Muscle of leg (tissue), 11 donors: ENCODE results near the gene ACBD6. TPM values are rescaled to one million over a fixed set of nuclear protein-coding genes. Genes with fewer than 3 reads are reported as not detected.

Experiments used
- DNase-seq: peaks from one replicate; pipeline ENCODE4 v3.0.0; 2013
- H3K27ac ChIP-seq: one replicate; pipeline ENCODE4 v1.5.1; 2013; ENCODE audit warnings: mild to moderate bottlenecking, low read length, control low read depth
- H3K27me3 ChIP-seq: one replicate; pipeline ENCODE4 v1.6.1; 2013; ENCODE audit warnings: low read length; ENCODE audit not compliant: control insufficient read depth, insufficient read depth
- H3K36me3 ChIP-seq: one replicate; pipeline ENCODE4 v1.6.1; 2013; ENCODE audit warnings: low read length; ENCODE audit not compliant: control insufficient read depth, insufficient read depth
- H3K4me1 ChIP-seq: one replicate; pipeline ENCODE4 v1.6.1; 2013; ENCODE audit warnings: low read length; ENCODE audit not compliant: control insufficient read depth, insufficient read depth
- H3K4me3 ChIP-seq: one replicate; pipeline ENCODE4 v1.5.1; 2013; ENCODE audit warnings: low read length, control low read depth
- H3K9me3 ChIP-seq: replicated peaks from 2 replicates; pipeline ENCODE4 v1.6.1; 2013; ENCODE audit warnings: low read depth, low read length; ENCODE audit not compliant: control insufficient read depth
- WGBS: methylation state at CpG from one replicate; pipeline ENCODE4 v1.1.5; 2013; ENCODE audit warnings: missing lambda C conversion rate; ENCODE audit not compliant: insufficient coverage; 5-methylcytosine and 5-hydroxymethylcytosine counted together
- polyA plus RNA-seq, 8 donors: library from polyadenylated mRNA; unstranded; fragments of 120-200 nt; gene quantifications; one replicate each; pipeline versions ENCODE4 v1.2.1 to v1.2.3, GENCODE V29; 2013; ENCODE audit warnings: inconsistent platforms in 1 of 8, low replicate concordance in 1 of 8; ENCODE audit not compliant: insufficient read length in 8 of 8, insufficient read depth in 1 of 8
- total RNA-seq: library from RNA; stranded (reverse); fragments of 120-200 nt; gene quantifications from one replicate; pipeline ENCODE4 v1.2.4, GENCODE V29; 2013

Gene ACBD6
- total and polyA plus RNA-seq, 9 donors: 43.8 to 53.6 (median 50.0) TPM

DNA sequence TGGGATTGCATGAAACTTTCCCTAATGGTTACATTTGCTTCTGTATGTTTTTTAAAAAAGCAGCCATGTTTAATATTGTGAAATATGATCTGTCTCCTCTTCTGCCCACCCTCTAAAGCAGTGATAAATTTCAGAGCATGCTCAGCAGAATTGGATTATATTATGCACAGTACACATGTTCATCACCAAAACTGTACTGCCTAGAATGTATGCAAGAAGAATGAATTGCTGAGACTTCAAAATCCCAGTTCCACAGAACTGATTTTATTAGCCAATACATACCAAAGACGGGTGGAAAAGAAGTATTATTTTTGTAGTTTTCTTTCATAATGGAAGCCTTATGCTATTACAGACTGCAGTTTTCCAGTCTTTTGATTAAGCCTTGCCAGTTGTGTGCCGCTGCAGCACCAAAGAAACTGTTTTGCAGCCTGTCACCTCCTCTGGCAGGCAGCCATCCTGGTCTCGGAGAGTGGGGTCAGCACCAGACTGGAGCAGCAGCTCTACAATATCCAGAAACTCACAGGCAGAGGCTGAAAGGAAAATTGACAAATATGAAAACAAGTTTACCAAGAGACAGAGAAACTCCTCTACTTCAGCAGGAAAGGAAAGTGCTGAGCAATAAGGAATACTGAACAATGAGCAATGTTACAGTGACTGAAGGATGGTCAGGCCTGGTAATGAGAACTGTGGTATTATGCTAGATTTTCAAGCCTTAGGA, 214.2 kb downstream of the ACBD6 start:
- 54% methylated on average over 1 of the region's 3 CpGs for WGBS
- DNase-seq: peak; percentile 66
- Histone ChIP-seq H3K27me3 (no peaks in the 10 kb centered on the region), H3K4me3 (no peak overlapping the region), H3K4me1 (no peaks in the 10 kb centered on the region), H3K9me3 (no peaks in the 10 kb centered on the region), H3K36me3 (peaks cover 3% of the 10 kb centered on the region), H3K27ac (no peak overlapping the region)

DNA sequence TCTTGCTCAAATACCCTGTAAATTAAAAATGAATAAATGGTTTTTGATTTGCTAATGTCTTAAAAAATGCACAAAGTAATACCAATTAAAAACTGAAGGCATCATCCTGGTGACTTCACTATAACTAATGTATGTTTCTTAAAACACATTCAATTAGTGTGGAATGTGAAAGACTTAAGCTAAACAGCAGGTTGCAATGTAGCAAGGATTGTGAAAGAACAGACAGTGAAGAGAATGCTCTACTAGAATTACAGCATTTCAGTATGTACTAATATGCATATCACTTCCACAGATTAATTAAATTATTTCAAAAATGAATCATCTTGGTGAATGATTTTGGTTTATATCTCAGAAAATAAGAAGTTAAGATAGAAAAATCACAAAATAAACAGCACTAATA, 216.0 kb downstream of the ACBD6 start:
- Histone ChIP-seq H3K27ac (no peak overlapping the region), H3K4me3 (no peak overlapping the region), H3K27me3 (no peaks in the 10 kb centered on the region), H3K4me1 (no peaks in the 10 kb centered on the region), H3K36me3 (peaks cover 3% of the 10 kb centered on the region), H3K9me3 (no peaks in the 10 kb centered on the region)
- no peak for DNase-seq

DNA sequence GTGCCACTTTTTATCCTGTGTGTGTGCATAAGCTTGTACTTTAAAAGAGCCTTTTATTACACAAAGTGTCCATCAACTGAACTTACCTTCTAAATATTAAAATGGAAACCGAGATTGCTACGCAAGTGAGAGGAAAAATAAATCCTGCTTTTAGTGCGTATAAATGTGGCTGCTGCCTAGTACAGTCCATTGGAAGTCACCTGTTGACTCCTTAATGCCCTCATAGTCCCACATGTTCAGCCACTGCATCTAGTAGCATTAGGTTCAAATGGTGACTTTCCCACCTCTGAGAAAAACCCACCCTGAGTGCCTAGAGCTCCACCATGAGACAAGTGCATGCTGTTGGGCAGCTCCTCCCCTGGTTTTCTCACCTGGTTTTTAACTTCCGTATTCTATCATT, 219.3 kb downstream of the ACBD6 start:
- DNase-seq: no peak
- no peaks in the 10 kb centered on the region for H3K9me3 ChIP-seq
- WGBS: 100% methylated on average over 1 of the region's 4 CpGs
- H3K4me1 ChIP-seq: no peaks in the 10 kb centered on the region
- H3K27ac ChIP-seq: no peak overlapping the region
- H3K4me3 ChIP-seq: no peak overlapping the region
- H3K36me3 ChIP-seq: peaks cover 6% of the 10 kb centered on the region
- no peaks in the 10 kb centered on the region for H3K27me3 ChIP-seq

DNA sequence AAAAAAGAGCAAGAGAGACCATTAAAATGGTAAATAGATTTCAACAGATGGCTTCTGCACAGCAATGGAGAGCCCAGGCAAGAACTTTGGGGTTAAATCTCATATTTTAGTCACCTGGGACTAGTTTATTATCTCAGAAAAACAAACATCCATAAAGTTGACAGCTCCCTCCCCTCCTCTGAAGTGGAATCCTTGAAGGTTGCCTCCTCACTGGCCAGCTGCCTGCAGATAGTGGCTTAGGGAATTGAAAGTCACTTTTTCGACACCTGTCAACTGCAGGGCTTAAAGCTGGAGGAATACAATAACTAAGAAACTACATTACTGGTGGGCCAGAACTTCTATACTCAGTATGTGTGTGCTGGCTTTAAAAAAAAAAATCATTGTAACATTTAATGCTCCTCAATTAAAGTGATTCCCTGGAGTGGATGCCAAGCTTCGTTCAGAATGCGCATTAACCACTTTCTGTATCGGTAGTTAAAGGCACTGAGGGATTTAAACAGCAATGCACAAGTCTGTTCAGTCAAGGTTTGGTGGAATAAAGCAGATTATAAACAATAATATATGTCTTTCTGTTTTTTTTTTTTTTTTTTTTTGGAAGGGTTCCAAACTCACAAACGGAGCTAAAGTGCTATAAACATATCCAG, 219.9 kb downstream of the ACBD6 start:
- Histone ChIP-seq H3K27ac (no peak overlapping the region), H3K9me3 (no peaks in the 10 kb centered on the region), H3K4me3 (no peak overlapping the region), H3K36me3 (peaks cover 6% of the 10 kb centered on the region), H3K4me1 (peaks cover 2% of the 10 kb centered on the region), H3K27me3 (no peaks in the 10 kb centered on the region)
- no peak for DNase-seq
- WGBS: no CpG with 5 or more reads among the region's 5 CpGs

DNA sequence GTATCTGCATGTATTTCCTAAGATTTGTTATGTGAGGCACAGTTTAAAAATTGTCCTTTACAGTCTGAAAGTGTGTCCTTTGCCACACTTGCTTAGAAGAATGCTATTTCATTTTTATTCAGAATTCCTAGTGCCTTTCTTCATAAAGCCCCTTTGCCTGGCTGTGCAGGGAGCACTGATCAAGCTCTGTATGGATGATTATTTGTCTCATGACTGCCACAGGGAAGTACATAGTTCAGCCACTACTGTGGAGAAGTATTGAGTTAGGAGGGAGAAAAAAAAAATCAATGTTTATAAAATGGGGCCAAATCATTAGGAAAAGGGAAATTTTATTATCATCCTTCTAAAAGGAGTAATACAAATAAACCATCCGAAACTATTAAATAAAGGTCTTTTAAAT, 220.9 kb downstream of the ACBD6 start:
- no peaks in the 10 kb centered on the region for H3K9me3 ChIP-seq
- no peak overlapping the region for H3K4me3 ChIP-seq
- no peaks in the 10 kb centered on the region for H3K27me3 ChIP-seq
- H3K36me3 ChIP-seq: peaks cover 6% of the 10 kb centered on the region
- H3K4me1 ChIP-seq: peaks cover 5% of the 10 kb centered on the region
- H3K27ac ChIP-seq: no peak overlapping the region
- no CpG with 5 or more reads among the region's 1 CpG for WGBS
- DNase-seq: no peak

DNA sequence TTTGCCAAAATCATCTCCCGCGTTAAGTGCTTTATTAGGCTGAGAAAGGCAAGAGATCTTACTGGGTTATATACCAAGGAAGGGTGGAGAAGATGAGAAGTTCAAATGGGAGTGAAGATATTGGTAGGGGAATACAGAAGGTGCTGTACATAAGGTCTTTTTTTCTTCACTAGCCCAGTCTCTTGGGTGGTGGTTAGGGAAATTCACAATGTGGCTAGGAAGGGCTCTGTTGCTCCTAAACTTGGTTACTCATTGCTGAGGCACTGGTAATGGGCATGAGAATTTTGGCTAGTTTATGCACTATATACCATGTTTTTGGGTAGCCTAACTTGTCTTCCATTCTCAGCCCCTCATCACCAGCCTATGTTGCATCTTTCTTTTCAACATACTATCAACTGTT, 221.8 kb downstream of the ACBD6 start:
- DNase-seq: no peak
- Histone ChIP-seq H3K27me3 (no peaks in the 10 kb centered on the region), H3K36me3 (peaks cover 9% of the 10 kb centered on the region), H3K9me3 (no peaks in the 10 kb centered on the region), H3K4me1 (peaks cover 7% of the 10 kb centered on the region), H3K27ac (no peak overlapping the region), H3K4me3 (no peak overlapping the region)
- no CpG with 5 or more reads among the region's 2 CpGs for WGBS

DNA sequence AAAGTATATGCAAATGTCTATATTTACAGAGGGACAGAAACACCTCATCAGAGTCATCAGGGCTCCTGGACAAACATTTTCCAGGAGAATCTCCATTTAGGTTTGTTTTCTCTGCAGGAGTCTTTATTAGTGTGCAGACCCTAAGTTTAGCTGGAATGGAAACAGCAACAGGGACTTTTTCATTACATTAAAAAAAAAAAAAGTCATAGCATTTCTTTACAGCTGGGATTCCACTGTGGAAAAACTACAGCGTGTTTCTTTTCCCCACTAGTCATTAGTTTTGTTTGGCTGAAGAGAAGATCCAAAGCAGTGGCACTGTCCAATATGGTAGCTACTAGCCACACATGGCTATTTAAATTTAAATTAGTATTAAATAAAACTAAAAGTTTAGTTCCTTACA, 222.7 kb downstream of the ACBD6 start:
- Histone ChIP-seq H3K27ac (no peak overlapping the region), H3K9me3 (no peaks in the 10 kb centered on the region), H3K36me3 (peaks cover 9% of the 10 kb centered on the region), H3K27me3 (no peaks in the 10 kb centered on the region), H3K4me3 (no peak overlapping the region), H3K4me1 (peaks cover 7% of the 10 kb centered on the region)
- no peak for DNase-seq
- no CpG with 5 or more reads among the region's 1 CpG for WGBS

DNA sequence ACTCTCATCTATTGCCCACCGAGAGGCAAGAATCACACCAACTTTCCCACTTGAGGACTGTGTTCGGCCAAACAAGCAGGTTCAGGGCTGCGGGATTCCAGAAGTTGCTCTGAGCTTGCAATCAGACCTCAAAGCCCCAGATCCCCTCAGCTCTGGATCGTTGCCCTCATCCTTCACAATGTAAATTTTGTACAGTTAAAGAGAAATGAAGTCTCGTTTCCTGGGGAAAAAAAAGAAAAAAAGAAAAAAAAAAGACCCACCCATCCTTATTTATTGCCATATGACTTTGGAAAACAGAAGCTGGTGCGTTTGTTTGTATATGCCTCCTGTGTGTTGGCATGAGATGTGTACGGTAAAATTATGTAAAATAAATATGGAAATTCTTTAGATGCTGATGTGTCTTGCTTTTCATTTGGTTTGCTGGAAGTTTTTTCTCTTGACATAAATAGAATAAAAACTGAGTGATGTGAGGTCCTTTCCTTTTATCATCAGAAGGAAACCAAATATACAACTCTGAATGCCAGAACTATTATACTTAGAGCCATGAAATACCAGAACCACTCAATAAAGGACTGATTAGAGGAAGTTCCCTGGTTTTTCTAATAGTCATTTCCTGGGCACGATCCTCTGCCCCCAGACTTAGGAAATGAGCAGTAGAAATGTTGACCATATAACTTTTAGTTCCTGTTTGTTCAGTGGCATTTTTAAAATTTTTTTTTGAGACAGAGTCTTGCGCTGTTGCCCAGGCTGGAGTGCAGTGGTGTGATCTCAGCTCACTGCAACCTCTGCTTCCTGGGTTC, 223.6 kb downstream of the ACBD6 start:
- Histone ChIP-seq H3K36me3 (peaks cover 17% of the 10 kb centered on the region), H3K9me3 (no peaks in the 10 kb centered on the region), H3K27ac (no peak overlapping the region), H3K27me3 (no peaks in the 10 kb centered on the region), H3K4me1 (peaks cover 7% of the 10 kb centered on the region), H3K4me3 (no peak overlapping the region)
- 89% methylated on average over 1 of the region's 9 CpGs for WGBS
- DNase-seq: peak; percentile 57

DNA sequence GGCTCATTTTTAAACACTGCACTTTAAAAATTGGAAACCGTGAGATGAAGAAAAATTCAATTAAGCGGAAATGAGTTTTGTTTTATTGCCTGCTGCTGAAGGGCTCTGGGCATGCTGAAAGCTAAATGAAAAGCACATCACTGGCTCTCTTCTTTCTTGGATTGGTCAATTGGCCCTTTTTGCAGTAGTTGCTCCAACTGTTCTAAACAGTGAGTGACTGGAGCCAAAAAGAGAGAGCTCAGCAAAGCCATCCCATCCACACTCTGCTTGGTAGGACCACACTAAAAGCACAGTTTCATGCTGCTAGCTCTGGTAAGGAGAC, 224.2 kb downstream of the ACBD6 start:
- WGBS: 50% methylated on average over 1 of the region's 2 CpGs
- Histone ChIP-seq H3K4me3 (no peak overlapping the region), H3K27ac (no peak overlapping the region), H3K9me3 (no peaks in the 10 kb centered on the region), H3K4me1 (peaks cover 7% of the 10 kb centered on the region), H3K27me3 (no peaks in the 10 kb centered on the region), H3K36me3 (peaks cover 20% of the 10 kb centered on the region)
- peak; percentile 73 for DNase-seq

DNA sequence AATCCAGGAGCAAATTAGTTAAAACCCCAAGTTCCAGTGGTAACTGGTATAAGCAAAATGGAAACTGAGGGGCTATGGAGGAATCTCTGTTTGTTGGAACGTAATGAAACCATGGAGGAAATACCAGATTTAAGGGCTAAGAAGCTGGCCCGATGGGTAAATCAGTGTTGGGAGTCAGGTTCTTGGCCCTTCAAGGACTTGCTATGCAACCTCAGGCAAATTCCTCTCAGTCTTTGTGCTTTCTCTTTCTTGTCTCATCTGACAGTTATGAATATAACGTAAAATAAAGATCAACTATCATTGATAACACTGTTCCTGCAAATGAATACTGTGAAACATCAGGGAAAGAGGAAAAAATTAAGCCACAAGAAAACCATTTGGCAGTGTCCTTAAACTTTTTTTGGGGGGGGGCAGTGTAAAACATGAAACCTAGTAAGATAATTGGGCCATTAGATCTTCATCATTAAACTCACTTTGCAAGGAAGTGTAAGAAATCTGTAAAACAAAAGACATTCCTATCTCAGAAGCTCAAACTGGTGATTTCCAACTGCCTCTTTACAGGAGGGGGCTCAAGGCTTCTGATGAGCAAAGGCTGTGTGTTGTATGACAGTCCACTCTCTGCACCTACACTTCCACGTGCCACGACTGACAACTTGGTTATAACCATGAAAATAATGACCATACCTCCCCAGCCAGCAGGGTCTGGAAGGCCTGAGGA, 224.7 kb downstream of the ACBD6 start:
- peaks cover 26% of the 10 kb centered on the region for H3K36me3 ChIP-seq
- H3K27ac ChIP-seq: no peak overlapping the region
- no peaks in the 10 kb centered on the region for H3K9me3 ChIP-seq
- H3K4me3 ChIP-seq: no peak overlapping the region
- DNase-seq: no peak
- H3K4me1 ChIP-seq: peaks cover 7% of the 10 kb centered on the region
- no peaks in the 10 kb centered on the region for H3K27me3 ChIP-seq
- 80% methylated on average over 2 of the region's 5 CpGs for WGBS
